Hematopoietic multipotent progenitor cell treated with erythropoietin and hydrocortisone succinate and interleukin-3 and kit ligand, for 6 days (in vitro differentiated cells): ENCODE results near the gene HJURP.

Experiments used
- DNase-seq: peaks from one replicate; pipeline ENCODE4 v3.0.0-alpha.2; 2015

Gene HJURP

DNA sequence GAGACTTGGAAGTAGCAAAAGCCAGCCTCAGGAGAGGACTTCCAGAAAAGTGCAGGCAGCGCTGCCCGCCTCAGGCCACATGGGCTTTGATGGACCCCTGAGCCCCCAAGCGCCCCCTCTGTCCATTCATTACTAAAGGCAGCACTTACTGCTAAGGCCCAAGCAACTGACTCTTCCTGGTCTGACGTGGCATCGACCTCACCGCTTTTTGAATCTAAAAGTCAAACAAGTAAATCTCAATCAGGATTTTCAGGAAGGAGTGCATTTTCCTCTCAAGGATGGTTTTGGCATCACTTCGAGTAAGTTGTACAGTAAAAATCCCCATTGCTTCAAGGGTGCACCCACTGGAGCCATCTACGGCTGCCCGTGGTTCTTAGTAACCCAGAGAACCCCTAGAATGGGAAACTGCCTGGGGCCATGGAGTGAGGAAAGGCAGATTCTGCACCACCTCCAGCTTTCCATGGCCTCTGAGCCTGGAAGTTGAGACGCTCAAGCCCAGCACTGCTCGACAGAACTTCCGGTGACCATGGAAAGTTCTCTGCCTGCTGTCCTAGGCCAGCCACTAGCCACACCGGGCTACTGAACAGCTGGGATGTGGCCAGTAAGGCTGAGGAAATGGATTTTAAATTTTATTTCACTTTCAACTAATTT lies 7.0 kb downstream of the HJURP start:
- no peak for DNase-seq

DNA sequence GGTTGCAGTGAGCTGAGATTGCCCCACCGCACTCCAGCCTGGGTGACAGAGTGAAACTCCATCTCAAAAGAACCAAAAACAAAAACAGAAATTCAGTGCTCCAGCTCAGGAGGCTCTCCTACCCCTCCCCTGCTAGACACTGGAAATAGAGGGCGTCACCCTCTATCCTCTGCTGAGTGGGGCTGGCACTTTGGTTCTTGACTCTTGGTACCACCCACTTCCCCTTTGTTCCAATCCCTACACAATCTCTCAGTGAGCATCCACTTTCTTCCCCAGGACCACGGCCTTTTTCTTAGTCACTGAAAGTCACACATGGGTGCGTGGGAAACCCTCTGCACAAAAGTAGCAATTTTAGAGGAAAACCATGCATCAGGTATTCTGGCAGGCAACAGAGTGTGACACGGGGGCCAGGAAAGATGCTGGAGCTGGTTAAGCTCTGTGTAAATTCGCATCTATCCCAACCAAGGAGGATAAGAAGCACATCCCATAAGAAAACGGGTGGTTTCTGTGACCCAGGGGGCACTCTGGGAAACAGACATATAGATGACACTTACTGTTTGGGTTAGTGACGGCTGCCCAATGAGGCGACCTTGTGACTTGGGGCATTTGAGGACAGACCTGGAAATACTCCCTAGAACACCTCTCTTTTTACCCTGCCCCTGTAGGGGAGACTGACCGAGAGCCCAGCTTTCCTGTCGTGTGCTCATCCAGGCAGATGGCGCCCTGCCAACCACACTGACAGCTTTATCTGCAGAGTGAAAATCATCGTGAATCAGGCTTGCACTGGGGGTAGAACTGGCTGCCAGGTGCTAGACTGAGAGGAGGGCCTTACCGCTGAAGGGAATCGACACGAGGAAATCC lies 7.7 kb downstream of the HJURP start:
- DNase-seq, result peak; percentile 31

DNA sequence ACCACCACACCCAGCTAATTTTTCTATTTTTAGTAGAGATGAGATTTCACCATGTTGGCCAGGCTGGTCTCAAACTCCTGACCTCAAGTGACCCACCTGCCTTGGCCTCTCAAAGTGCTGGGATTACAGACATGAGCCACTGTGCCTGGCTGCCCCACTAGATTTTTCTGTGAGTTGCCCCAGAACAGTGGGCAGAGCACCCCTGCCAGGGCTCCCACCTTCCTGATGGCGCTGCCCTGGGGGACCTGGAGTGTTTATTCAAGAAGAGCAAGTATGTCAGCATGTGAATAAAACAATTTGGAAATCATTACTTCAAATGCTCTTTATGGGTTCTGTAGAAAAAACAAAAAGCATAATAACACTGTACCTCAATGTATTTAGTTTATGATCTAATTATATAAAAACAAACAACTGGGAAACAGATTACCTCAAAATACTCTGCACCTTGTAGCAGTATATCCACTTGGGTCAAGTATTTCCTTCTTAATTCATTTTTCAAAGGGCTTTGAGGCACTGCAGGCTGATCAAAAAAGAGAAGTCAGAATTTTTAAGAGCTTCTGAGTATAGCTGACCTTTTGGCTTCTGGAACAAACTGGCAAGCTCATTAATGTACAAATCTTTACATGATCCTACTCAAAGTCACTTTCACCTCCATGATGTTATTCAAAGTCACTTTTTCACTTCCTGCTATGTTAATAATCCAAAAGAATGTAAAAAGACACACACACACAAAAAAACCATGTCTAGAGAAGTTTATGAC lies 8.9 kb downstream of the HJURP start:
- no peak for DNase-seq

- DNase-seq, result no peak
Observed at GRCh38 chr2:233844836-233845235, 9.5 kb downstream of the HJURP start.

- DNase-seq, result no peak
Observed at GRCh38 chr2:233844064-233844807, 10.1 kb downstream of the HJURP start.

DNA sequence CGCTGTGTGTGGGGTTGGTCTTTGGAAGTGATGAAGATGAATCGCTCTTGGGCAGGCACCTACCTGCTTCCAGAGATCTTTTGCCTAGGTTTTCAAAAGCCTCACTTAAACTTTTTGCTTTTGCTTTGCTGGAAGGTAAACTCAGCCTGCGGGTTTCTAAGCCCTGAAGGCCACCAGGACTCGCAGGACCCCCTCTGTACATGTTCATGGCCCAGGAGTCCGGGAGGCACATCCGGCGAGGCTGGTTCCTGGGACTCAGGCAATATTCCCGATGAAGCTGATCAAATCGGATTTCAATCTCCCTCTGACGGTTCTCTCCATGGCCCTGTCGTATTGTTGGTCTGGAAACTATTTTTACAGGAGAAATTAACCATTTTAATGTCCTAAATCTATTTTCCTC lies 13.2 kb downstream of the HJURP start:
- no peak for DNase-seq

GRCh38 chr2:233840520-233840919 lies 13.8 kb downstream of the HJURP start:
- DNase-seq, result no peak

GRCh38 chr2:233839447-233839820 lies 14.9 kb downstream of the HJURP start:
- DNase-seq, result no peak

DNA sequence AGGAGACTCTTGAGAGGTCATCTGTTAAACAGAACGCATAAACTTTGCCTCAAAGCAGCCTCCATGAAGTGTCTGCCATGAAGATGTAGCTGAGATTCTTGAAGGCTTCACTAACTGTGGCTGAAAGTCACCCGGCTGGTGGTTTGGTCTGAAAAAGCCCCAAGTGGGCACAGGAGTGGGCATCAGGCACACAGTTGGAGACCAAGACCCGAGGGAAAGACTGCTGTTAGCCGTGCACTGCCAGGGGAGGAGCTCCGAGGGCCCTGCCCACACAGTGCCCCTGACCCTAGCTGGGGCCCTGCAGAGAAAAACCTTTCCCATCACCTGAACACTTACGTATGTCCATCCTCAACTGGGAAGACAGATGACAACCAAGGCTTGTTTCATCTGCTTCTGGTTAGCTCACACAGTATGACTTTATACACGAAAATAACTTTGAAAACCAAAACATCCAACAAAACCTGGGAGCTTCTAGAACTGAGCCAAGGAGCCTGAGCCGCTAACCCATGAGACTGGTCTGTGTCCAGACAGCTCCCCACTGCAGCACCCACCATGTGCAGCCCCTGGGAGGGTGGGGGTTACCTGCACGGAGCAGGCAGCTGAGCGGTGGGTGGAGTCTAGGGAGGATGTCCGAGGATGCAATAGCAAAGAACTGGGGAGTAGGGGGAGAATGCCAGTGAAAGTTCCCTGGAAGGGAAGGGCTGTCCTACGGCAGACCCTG lies 15.4 kb downstream of the HJURP start:
- DNase-seq, result no peak

DNA sequence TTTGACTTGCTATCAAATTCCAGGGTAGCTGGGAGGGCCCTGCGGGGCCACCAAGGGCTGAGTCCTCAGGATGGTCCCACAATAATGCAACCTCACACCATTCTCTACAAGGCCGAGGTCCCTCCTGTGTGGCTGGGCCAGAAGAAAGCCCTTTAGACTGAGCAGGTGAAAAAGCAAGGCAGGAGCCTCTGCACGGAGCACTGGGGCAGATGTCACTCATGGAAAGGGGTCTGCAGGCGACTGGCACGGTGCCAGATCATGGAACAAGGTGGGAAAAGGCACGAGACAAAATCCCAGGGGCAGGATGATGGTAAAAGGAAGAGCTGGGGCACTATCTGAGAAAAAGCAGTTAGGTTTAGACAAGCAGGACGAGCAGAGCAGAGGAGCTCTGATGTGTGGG lies 16.1 kb downstream of the HJURP start:
- DNase-seq, result no peak

DNA sequence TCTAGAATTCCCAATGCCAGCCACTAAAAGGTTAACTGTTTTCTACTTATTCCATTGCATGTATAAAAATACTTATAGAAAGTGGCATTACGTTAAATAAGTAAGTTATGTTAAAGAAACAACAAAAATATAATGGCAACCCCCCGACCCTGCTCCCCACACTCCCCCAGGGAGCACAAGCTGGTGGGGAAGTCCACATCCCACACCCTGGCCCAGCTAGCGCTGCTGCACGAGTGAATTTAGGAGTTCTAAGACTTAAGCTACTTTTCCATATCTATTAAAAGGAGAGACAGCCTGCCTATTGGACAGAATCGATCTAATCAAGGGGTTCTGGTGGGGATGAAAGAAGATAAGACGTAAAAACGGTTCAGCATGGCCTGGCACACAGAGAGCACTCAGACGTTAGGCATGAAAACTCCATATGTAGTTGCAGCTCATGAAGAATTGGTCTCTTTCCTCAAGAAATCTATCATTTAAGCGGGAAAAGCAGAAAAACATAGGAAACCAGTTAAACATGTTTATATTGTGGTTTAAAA lies 16.6 kb downstream of the HJURP start:
- no peak for DNase-seq

DNA sequence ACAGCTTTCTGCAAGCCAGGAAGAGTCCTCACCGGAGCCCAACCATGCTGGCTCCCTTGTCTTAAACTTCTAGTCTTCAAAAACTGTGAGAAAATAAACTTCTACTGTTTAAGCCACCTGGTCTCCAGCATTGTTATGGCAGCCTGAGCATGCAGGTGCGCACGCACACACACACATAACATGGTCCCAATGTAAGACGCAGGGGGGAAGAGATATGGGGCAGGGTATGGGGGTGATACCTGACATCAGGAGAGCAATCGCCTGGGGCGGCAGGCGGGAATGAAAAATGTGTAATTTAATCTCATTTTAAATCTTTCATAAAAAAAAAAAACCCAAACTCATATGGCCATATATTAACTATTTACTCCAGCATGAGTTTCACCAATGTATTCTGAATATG lies 18.0 kb downstream of the HJURP start:
- no peak for DNase-seq

GRCh38 chr2:233835230-233836186 lies 18.8 kb downstream of the HJURP start:
- no peak for DNase-seq

GRCh38 chr2:233833345-233833744 lies 21.0 kb downstream of the HJURP start:
- no peak for DNase-seq

DNA sequence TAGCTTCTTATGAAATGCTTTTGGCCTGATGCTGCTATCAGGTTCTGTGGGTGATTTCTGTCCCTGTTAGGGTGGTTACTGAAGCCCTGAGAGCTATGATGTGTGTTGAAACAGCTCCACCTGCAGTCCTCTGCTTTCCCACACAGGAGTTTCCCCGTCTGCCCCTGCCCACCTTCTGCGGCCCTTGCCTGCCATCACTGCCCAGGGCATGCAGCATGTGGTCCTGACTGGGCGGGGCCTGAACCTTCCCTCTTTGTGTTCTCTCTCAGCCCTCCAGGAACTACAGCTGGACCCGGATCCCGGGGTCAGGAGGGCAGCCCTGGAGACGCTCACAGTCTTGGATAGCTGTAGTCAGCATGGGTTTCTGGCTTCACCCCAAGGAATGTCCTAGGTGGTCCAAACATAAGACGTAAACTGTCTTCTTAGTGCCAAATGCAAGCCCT lies 21.4 kb downstream of the HJURP start:
- peak; percentile 72 for DNase-seq

GRCh38 chr2:233832414-233832813 lies 21.9 kb downstream of the HJURP start:
- DNase-seq, result no peak

GRCh38 chr2:233831861-233832260 lies 22.5 kb downstream of the HJURP start:
- DNase-seq, result no peak

DNA sequence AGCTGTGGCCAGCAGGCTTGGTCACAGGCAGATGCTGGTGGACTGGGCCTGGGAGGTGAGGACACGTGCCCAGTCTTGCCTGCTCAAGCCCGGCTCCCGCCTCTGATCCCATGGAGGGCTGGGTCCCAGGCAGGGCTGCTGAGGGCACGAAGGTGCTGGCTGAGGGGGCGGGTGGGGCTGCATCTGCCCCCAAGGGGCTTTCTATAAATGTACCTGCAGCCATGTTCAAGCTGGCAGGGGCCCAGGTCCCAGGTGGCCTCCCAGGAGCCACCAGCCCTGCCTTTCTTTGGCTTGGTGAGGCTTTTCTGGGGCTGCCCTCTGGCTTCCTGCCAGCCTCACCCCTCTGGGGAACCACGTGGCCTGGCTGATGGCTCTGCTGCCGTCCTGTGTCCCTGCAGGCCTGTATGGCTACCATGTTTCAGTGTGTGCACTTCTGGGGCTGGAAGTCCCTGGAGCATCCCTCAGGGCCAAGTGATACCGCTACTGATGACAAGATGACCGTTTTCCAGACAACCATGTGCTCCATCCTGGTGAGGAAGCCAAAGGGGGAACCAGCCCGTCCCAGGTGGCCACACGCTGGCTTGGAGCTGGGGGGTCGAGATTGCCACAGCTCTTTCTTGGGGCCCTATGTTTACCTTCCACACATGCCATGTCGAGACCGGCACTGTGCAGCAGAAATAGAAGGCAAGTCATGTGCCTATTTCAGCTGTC lies 23.2 kb downstream of the HJURP start:
- DNase-seq, result no peak

DNA sequence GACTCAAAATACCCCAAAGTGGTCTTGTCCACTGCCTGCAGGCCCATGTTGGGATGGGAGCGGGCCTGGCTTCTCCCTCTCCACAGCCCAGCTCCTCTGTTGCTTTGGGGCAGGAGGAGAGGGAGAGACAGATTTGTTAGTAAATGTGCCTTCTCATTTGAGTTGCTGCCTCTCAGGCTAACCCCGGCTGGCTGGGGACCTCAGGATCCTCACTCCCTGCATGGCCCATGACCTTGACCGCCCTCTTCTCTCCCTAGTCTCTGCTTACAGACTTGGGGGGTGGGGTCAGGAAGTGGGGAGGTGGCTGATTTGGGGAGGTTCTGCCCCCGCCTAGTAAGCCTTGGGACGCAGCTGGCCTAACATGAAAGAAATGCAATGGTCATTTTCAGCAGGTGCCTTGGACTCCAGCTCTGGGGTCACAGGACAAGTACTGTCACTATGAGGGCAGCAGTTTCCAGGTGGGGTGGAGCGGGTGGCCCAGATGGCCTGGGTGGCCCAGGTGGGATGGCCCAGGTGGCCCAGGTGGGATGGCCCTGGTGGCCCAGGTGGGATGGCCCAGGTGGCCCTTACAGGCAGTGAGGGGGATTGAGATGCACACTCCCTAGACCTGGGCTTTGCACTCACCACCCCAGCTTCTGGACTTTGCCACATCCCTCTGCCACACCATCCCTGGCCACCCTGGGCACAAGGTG lies 24.1 kb downstream of the HJURP start:
- no peak for DNase-seq
